Measurements from ENCODE around the gene VCP.
A peak's percentile ranks its signal among the peaks of the same experiment; 100 is the strongest.

The VCP gene

GRCh38 chr9:35072461-35073278 is at the start of gene VCP:
VCP (minus strand) TSS chr9:35072625; CDS start chr9:35072353, 272 bp downstream.
- peak; percentile 89 for FAIRE-seq

- FAIRE-seq = no peak
These were observed 44.6 kb upstream of the VCP start for GRCh38 chr9:35116898-35117551.

- no peak for FAIRE-seq
These were observed 44.1 kb upstream of the VCP start for GRCh38 chr9:35116539-35116897.

GRCh38 chr9:35115680-35116538 is 43.5 kb upstream of the VCP start, which contains the start of gene ATOSB:
ATOSB (minus strand) TSS chr9:35115862; CDS start chr9:35108274, 7,588 bp downstream.
- FAIRE-seq = no peak

- FAIRE-seq = no peak
These were observed 42.6 kb upstream of the VCP start for GRCh38 chr9:35114840-35115628.

- no peak for FAIRE-seq
These were observed 41.9 kb upstream of the VCP start for GRCh38 chr9:35114113-35114839.

- FAIRE-seq = no peak
These were observed 40.0 kb upstream of the VCP start for GRCh38 chr9:35112257-35113020.

GRCh38 chr9:35111001-35111933 is 38.8 kb upstream of the VCP start:
- no peak for FAIRE-seq

GRCh38 chr9:35110327-35110761 is 37.9 kb upstream of the VCP start:
- no peak for FAIRE-seq

GRCh38 chr9:35108946-35109575 is 36.6 kb upstream of the VCP start:
- FAIRE-seq = no peak

GRCh38 chr9:35108461-35108860 is 36.0 kb upstream of the VCP start:
- no peak for FAIRE-seq

GRCh38 chr9:35107297-35108290 is 35.2 kb upstream of the VCP start:
- FAIRE-seq = no peak

- no peak for FAIRE-seq
These were observed 33.9 kb upstream of the VCP start for GRCh38 chr9:35106343-35106730.

- no peak for FAIRE-seq
These were observed 33.3 kb upstream of the VCP start for GRCh38 chr9:35105571-35106342.

- no peak for FAIRE-seq
These were observed 32.7 kb upstream of the VCP start for GRCh38 chr9:35105126-35105525.

GRCh38 chr9:35104586-35104985 is 32.2 kb upstream of the VCP start:
- no peak for FAIRE-seq

GRCh38 chr9:35103660-35104191 is 31.3 kb upstream of the VCP start:
- no peak for FAIRE-seq
